IPS DF 19.7 (cell line): ENCODE results near the gene FOXA3.

Experiments
- DNase-seq: peaks from one replicate; pipeline ENCODE4 v3.0.0-alpha.2; 2013; ENCODE audit warnings: low read depth, low spot score

FOXA3 gene

DNA sequence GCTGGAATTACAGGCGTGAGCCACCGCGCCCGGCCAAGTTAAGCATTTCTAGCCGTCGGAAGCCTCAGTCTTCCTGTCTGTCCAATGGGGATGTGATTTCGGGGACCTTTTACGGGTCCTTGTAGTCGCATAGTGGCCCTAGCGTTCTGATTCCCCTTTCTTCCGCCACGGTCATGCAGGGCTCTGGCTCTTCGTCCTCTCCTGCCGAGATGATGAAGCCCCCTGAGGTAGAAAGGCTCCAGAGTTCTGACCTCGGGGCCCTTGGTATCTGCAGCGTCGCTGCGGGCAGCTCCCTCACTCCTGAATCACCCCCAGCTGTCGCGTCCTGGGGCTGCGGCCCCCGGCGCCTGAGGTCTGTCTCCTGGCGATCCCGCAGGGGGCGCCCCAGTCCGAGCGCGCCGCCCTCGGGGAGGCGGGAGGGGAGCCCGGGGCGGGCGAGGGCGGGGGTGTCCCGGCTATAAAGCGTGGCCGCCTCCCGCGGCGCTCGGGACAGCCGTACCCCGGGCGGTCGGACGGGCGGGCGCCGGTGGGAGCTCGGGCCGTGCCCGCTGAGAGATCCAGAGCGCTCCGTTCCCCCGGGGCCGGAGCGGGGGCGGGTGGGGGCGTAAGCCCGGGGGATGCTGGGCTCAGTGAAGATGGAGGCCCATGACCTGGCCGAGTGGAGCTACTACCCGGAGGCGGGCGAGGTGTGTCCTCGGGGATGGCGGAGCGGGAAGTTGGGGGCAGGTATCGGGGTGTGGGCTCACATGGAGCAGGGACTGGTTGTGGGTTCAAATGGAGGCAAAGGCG, at the start of gene FOXA3:
Gene FOXA3 (plus strand): TSS at position 487 of the 789 bp plus-strand sequence. CDS start 131 bp downstream, at position 618.
- no peak for DNase-seq

DNA sequence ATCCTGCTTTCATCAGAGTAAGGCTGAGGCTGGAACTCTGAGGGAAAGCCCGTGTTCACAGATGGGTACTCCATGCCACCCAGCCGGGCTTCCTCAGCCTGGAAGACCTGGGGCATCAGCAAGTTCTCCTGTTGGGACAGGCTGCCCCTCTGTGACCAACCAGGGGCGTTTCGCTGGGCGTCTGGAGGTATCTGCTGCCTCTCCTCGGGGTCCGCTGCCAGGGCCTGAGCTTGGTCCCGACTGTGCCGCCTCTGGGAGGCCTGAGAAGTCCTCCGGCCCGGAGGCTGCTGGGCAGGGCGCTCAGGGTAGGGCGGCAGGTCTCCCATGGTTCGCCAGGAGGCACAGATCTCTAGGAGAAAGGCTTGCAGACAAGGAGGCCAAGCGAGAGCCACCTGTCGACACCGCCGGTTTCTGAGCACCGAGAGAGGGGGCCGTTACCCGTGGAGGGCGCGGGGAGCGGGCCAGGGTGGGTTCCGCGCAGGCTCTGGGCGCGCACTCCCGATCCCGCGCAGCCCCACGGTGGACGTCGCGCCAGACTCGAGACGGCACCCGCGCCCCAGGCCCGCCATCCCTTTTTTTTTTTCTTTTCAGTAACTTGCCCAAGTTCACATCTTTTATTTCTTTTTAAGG, 49.2 kb upstream of the FOXA3 start, which contains the start of gene RSPH6A:
Gene RSPH6A (minus strand): TSS at position 458 of the 630 bp plus-strand sequence. CDS start 132 bp downstream, at position 326.
- no peak for DNase-seq

DNA sequence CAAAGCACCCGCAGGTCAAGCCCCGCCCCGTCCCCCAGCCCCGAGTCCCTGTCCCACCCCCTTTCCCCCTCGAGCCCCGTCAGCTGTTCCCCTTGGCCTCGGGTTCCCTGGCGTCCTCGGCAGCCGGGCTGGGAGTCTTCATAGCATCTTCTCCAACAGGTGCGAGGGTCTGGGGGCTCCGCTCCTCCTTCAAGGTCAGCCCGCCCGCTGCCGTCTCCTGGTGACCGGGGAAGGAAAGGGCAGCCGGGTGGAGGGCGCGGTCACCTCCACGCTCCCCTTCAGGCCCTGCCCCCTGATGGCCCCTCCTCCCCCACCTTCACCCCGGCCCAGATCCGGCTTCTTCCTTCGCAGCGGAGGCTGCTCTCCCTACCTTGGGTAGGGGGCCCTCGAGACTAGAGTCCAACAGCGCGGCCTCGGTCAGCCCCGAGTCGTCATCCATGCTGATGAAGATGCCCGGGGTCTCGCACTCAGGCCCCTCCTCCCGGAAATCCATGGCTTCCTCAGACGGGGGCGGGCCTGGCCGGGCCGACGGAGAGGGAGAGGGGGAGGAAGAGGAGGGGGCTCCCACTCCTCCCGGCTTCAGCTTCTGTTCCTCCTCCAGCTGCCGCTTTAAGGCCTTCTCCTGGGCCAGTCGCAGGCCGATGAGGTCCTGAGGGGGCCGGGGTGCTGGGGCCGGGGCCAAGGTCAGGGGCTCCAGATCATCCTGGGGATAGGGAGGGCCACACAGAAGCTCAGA, 48.5 kb upstream of the FOXA3 start:
- DNase-seq = peak; percentile 64

DNA sequence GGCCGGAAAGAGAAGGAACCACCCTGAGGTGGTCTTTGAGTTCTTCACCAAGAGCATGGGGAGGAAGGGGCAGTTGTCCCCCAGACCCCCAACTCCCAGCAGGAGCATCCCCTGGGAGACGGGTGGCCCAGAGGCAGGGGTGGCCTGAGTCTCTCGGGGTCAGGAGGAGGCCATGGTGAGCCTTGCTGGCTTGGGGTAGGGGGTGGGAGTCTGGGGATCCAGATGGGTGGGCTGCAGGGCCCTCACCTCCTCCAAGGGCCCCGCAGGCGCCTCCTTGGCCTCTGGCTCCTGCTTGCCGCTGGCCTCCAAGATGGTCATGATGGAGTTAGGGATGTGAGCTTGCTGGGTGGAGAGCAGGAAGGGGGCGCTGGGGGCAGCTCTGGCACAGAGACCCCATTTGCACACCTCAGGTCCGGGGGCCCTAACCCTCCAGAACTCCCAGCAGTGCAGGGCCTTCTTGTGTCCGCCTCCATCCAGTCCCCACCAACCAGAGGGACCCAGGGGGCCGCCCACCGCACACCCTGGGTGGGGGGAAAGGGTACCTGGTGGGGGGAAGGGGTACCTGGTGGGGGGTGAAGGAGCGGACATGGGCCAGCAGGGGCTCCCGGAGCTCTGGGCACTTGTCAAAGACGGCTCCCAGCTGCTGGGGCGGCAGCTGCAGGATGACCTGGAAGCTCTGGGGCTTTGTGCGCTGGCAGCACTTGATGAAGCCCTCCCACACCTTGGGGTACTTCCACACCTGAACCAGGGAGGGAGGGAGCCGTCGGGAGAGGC, 47.7 kb upstream of the FOXA3 start:
- no peak for DNase-seq

DNA sequence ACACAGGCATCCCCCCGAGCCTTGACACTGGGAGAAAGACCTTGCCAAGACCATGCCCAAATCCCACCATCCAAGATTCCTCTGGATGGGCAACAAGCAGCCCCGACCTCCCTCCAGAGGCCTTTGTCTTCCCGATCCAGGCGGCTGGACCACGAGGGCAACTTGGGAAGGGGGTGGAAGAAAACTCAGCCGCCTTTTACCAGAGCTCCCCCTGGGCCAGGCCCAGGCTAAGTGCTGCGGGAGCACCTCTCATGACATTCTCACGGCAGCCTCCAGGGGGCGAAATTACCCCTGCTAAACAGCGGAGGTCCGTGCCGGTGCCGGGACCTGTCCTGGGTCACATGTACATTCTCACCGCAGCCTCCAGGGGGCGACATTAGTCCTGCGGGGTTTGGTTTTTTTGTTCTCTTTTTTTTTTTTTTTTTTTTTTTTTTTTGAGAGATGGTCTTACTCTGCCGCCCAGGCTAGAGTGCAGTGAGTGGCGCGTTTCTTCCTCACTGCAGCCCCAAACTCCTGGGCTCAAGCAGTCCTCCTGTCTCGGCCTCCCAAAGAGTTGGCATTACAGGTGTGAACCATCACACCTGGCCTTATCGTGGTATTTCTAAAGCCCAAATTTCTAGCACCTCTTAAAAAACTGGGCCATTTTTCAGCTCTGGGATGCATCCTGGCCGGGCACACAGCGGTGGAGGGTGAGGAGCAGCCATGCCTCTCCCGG, 47.0 kb upstream of the FOXA3 start:
- peak; percentile 86 for DNase-seq

DNA sequence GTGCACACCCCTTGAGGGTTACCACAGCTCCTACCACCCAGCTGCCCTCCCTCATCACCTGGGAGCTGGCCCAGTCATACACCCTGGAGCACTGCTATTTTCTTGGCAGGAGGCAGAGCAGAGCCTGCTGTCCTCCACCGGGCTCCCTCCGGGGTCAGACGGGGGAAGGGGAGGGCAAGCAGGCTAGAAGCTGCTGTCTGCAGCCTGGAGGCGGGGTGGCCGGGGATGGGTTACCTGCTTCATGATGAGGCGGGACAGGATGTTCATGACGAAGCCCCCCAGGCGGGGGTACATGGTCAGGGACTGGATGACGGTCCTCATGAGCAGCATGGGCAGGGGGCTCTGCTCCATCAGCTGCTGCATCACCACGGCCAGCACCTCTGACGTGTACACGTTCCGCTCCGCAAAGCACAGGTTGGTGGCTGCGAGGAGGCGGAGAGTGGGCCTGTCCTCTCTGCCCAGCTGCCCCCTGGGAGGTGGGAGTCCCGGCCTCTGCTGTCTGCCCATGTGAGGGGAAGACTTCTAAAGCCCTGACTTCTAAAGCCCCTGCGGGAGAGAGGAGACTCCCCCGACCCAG, 46.3 kb upstream of the FOXA3 start:
- no peak for DNase-seq

DNA sequence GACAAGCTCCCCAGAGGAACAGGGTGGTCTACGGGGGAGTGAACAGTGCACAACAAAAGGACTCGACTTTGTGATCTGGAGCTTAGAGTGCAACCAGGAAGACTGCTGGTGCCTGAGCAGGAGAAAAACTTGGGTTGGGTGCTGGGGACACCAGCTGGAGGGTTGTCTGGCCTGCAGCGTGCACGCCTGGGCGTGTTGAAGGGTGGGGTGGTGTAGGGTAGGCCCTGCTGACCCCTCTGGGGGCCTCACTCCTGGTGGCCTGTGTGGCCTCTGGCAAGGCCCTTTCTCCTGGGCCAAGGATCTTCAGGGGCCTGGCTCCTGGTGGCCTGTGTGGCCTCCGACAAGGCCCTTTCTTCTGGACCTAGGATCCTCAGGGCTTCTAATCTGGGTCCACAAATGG, 44.4 kb upstream of the FOXA3 start:
- no peak for DNase-seq

DNA sequence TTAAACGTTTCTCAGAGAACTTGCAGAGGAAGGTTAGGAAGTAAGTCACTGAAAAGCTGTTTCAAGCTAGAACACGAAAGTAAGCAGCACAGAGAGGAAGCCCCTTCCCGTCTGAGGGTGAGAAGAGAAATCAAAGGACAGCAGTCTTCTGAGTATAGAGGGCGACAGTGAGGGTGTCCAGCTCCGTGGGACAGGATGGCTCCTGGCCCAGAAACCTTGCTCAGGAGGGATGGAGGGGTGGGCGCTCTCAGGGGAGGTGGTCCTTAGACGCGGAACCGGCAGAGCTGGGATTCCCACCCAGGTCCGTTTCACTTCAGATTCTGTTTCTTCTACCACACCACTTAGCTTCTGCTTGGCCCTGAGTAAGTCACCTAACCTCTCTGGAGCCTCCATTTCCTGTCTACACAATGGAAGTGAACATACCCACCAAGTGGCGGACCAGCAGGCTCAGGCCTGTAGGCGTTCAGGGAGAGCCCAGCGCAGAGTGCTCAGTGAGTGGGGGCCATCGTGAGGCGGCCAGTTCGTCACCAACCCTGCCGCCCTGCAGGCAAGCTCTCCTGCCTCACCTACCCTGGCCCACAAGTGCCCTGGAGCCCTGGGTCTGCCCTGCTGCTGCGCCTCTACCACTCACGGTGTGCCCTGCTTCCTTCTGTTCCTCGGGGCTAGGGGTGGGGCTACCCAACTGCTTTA, 43.6 kb upstream of the FOXA3 start:
- DNase-seq = no peak

DNA sequence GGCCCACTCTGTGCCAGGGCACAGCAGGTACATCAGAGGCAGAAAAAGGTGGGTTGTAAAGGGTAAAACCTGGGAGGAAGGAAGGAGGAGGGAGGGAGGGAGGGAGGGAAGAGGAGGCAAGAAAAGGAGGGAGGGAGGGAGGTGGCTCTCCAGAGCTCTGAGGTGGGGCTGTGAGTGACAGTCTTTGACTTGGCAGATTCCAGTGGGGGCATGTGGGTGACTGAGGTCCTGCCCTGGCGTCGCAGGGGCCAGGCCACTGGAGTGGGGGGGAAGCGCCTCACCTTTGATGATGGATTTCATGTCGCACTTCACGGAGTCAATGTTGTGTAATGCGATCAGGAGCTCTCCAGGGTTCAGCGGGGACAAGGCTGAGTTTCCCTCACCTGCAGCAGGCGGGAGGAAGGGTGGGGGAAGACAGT, 43.0 kb upstream of the FOXA3 start:
- no peak for DNase-seq

DNA sequence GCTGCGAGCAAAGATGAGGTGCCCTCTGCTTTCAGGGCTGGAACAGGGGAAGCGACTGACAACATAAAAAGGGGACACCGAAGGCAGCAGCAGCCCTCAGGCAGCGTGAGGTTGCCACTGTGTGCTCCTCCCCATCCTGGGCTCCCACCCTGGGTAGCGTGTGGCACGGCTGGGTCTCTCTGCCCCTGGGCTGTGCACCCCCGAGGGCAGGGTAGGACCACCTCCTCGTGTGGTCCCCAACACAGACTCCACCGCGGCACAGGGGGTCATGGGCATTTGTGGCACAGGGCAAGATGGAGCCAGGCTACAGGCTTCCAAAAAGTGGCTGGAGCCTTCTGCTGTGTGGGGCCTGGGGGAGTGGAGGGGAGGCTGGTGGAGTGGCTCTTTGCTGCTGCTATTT, 42.6 kb upstream of the FOXA3 start:
- no peak for DNase-seq

DNA sequence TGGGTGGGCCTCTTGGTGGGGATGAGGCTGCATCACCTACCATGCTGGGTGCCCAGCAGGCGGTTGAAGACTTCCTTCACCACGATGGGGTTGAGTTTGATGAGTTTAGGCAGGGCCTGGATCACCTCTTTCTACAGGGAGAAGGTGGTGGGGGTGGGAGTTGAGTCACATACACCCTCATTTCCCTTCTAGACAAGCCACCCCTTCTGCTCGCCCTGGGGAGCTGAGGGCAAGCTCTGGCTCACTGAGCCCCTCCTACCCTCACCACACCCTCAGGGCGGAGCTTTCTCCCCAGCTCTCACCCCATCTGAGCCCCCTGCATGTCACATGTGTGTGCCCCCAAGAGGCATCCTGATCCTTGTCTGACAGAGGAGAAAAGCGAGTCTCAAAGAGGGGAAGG, 41.4 kb upstream of the FOXA3 start:
- DNase-seq = no peak

DNA sequence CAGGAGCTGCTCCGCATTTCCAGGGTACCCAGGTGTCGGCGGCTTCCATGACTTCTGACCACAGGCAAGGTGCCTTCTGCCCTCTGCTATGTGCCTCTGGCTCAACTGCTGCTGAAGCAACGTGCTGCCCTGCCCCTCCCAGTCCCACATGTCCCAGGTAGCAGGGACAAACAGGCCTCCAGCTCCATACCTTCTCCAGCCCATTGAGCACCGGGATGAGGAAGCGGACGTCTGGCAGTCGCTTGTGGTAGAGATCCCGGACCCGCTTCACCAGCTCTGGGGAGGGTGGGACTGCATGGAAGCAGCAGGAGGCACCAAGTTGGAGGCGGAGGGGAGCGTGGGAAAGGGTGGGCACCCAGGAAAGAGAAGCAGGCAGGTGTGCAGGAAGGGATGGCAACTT, 40.9 kb upstream of the FOXA3 start:
- DNase-seq = no peak

DNA sequence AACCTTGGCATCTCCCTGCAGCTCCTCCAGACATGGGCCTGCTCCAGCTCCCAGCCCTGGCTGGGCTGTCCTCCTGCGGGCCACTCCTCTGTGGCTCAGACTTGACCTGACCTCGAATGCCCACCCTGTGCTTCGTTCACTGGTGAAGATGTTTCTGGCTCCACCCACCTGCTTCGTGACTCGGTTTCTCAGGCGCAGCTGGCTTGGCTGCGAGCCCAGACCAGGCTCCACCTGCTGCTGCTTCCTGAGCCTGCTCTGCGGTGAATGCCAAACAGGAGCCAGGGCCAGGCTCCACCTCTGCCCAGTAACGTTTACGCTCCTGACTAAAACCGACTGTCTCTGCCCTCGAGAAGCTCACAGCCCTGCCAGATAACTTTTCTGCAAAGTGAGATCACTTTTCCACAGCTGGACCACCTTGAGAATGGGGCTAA, 40.1 kb upstream of the FOXA3 start:
- no peak for DNase-seq

DNA sequence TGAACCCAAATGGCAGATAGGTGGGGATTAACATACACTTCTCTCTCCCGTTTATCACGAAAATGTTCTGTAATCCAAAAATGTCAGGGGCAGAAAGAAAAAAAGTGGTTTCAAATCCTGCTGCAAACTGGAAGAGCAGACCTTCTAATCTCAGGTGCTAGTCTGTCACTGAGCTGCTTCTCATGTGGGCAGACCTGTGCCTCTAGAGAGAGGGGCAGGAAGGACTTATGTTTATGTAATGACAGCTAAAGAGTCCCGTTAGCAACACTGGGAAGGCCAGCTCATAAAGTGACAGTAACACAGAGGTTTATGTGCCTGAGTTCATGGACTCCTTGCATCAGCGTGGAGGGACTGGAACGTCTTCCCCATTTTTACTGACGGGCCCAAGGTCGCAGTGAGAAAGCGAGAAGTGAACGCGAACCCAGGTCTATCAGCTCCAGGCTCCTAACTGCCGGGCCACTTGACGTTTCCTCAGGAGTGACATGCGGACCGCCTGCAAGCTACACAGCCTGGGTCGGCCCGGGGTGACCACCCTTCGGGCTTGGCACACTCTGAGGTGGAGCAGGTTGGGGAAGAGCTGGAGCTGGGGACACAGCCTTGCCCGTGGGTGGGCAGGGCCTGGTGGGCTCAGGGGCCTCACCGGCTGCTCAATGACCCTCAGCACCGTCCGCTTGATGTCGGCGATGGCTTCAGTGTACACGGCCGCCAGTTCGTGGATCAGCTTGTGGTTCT, 39.4 kb upstream of the FOXA3 start:
- no peak for DNase-seq

DNA sequence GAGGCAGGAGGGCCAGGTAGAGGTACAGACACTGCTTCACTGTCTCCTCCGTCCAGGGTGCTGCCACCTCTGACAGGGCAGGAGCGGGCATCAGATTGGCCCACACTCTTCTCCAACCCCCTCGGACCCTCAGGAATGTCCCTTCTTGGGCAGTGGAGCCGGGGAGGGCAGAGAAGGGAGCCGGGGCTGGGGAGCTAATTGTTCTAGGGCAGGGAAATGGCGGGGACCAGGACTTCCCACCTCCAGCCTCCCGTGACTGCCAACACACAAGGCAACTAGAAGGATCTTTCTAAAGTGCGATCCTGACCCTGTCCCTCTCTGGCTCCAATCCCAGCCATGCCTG, 38.9 kb upstream of the FOXA3 start:
- DNase-seq = no peak

DNA sequence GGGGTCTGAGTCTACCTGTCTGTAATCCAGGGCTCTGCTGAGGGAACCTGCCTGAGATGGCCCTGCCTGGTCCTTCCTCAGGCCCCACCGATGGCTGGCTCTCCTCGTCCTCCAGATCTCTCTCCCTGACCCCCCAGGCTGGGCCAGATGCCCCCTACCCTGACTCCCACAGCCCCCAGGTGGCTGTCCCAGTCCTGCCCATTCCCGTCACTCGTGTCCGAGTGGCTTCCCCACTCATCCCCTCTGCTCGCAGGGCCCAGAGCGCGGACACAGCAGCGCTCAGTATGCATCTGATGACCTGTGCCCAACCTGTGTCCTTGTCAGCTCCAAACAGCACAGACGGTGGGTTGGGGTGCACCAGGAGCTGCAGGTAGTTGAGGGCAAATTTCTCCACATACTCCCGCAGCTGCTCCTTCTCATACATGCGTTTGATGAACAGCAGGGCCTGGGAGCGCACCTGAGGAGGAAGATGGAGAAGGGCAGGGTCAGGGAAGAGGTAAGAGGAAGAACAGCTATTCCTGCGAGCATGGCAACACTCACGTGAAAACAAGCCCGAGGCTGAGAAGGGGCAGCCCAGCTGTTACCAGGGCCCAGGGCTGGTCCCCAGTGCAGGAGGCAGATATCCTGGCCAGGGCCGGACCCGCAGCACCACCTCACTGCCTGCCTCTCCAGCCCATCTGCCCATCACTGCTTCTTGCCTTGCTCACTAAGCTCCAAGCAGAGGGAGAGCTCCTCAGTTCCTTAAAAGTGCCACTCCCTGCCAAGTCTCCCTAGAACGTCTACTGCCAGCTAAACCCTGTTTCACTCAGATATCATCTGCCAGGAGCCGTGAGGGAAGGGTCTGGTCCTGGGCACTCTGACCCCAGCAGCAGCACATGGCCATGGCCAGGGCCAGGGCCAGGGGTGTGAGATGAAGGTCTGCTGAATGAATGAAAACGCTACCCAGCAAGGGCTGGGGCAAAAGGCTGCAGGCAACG, 37.9 kb upstream of the FOXA3 start:
- no peak for DNase-seq

DNA sequence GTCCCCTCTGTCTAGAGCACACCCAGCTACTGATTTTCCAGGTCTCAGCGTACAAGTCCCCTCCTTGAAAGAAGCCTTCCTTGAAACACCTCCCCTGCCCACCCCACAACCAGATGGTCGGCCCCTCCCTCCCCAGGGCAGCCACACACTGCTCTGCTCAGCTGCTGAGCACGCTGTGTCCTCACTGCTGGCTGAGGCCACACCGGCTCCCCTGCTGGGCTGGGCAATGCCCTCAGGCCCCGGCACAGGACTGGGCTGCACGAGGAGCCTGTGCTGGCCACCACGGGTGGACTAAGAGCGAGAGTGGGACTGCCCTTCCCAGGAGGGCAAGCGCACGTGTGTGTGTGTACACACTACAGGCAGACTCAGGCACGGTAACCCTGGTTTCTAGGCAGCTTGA, 37.2 kb upstream of the FOXA3 start:
- no peak for DNase-seq

DNA sequence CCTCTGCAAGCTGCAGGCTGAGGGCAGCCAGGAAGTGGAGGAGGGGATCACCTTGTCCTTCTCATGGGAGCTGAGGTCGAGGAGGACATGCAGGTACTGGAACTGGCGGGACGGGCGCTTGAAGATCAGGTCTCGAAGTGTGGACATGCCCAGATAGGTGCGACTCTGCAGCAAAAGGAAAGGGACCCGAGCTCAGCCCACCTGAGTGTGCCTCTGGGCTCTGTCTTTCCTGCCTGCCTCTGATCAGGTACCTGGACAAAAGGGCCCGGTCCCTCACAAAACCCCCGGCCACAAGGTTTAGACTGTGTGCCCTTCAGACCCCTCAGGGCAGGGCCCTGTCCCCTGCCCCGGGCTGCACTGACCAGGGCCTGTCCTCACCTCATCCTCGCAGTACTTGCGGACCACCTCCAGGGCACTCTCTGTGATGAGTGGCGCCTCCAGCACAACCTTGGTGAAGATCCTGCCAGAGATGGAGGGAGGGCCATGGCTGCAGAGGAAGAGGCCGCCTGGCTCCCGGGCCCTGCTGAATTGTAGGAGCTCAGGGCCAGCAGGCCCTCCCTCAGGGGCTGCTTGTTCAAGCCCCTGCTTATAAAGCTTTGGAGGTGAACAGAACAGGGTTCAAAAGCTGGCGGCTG, 36.5 kb upstream of the FOXA3 start:
- no peak for DNase-seq
